Measurements from ENCODE around the gene FARS2. TPM values are rescaled to one million over a fixed set of nuclear protein-coding genes. Genes with fewer than 3 reads are reported as not detected.

FARS2 gene
- polyA plus RNA-seq, 3 donors = 12.2 to 21.6 (median 17.7) TPM

GRCh38 chr6:5457983-5458683 is 196.8 kb downstream of the FARS2 start:
- no peaks in the 10 kb centered on the region for H3K36me3 ChIP-seq (replicated peaks in 1 of 2; ENCODE audit: control insufficient read depth in 1 of 2, insufficient read depth in 2 of 2, low read length in 2 of 2)
- H2AFZ ChIP-seq (ENCODE audit: insufficient read depth, low read depth, low read length, poor library complexity, severe bottlenecking) = no peak overlapping the region
- H3K4me2 ChIP-seq (replicated peaks; ENCODE audit: extremely low read depth, low read length, poor library complexity, severe bottlenecking) = no peak overlapping the region
- Mint-ChIP-seq H3K27me3 (ENCODE audit: low read depth in 3 of 3) (peaks cover 0 to 2% (median 0%) of the 10 kb centered on the region in 3 donors), H3K27ac (no peak overlapping the region), H3K4me3 (no peak overlapping the region), H3K4me1 (no peaks in the 10 kb centered on the region), H3K36me3 (peaks cover 0 to 6% of the 10 kb centered on the region in 2 donors), H3K9me3 (peaks cover 0 to 3% (median 0%) of the 10 kb centered on the region in 7 donors)
- no peak overlapping the region for H3K4me3 ChIP-seq (replicated peaks in 1 of 3; ENCODE audit: low read depth in 2 of 3, low read length in 3 of 3)
- H3K9me3 ChIP-seq (replicated peaks in 1 of 2; ENCODE audit: control insufficient read depth in 1 of 2, insufficient read depth in 1 of 2, low read length in 2 of 2) = no peaks in the 10 kb centered on the region
- no peak overlapping the region for H3K27ac ChIP-seq (ENCODE audit: low read depth in 1 of 2, low read length in 2 of 2)
- no peak for DNase-seq
- H4K20me1 ChIP-seq (ENCODE audit: insufficient read depth, low read length) = no peaks in the 10 kb centered on the region
- intact Hi-C loops (cut with micrococcal nuclease) = no loop called here
- no peaks in the 10 kb centered on the region for H3K79me2 ChIP-seq (ENCODE audit: insufficient read depth, low read length)
- 96% methylated on average over 8 of the region's 9 CpGs for whole genome bisulfite sequencing (ENCODE audit: insufficient coverage)
- no peaks in the 10 kb centered on the region for H3K4me1 ChIP-seq (ENCODE audit: control insufficient read depth in 1 of 2, insufficient read depth in 2 of 2, low read length in 2 of 2)
- H3K27me3 ChIP-seq (ENCODE audit: control insufficient read depth in 2 of 2, insufficient read depth in 2 of 2, low read length in 2 of 2) = no peaks in the 10 kb centered on the region
- no peak for TF ChIP-seq CTCF (IDR thresholded peaks at IDR 0.05)
- H3K9ac ChIP-seq (ENCODE audit: insufficient read depth, low read length, poor library complexity, severe bottlenecking) = no peak overlapping the region

- DNase-seq = no peak
- H3K36me3 ChIP-seq (replicated peaks in 1 of 2; ENCODE audit: control insufficient read depth in 1 of 2, insufficient read depth in 2 of 2, low read length in 2 of 2) = no peaks in the 10 kb centered on the region
- Mint-ChIP-seq H3K4me1 (no peaks in the 10 kb centered on the region), H3K36me3 (peaks cover 0 to 6% of the 10 kb centered on the region in 2 donors), H3K9me3 (peaks cover 0 to 3% (median 0%) of the 10 kb centered on the region in 7 donors), H3K4me3 (no peak overlapping the region), H3K27me3 (ENCODE audit: low read depth in 3 of 3) (peaks cover 0 to 2% (median 0%) of the 10 kb centered on the region in 3 donors), H3K27ac (no peak overlapping the region)
- intact Hi-C loops (cut with micrococcal nuclease) = no loop called here
- no peaks in the 10 kb centered on the region for H3K4me1 ChIP-seq (ENCODE audit: control insufficient read depth in 1 of 2, insufficient read depth in 2 of 2, low read length in 2 of 2)
- H3K79me2 ChIP-seq (ENCODE audit: insufficient read depth, low read length) = no peaks in the 10 kb centered on the region
- H3K4me3 ChIP-seq (replicated peaks in 1 of 3; ENCODE audit: low read depth in 2 of 3, low read length in 3 of 3) = no peak overlapping the region
- no peaks in the 10 kb centered on the region for H4K20me1 ChIP-seq (ENCODE audit: insufficient read depth, low read length)
- H3K9me3 ChIP-seq (replicated peaks in 1 of 2; ENCODE audit: control insufficient read depth in 1 of 2, insufficient read depth in 1 of 2, low read length in 2 of 2) = no peaks in the 10 kb centered on the region
- H3K4me2 ChIP-seq (replicated peaks; ENCODE audit: extremely low read depth, low read length, poor library complexity, severe bottlenecking) = no peak overlapping the region
- 82% methylated on average over 2 of the region's 5 CpGs for WGBS (ENCODE audit: insufficient coverage)
- no peak overlapping the region for H2AFZ ChIP-seq (ENCODE audit: insufficient read depth, low read depth, low read length, poor library complexity, severe bottlenecking)
- no peaks in the 10 kb centered on the region for H3K27me3 ChIP-seq (ENCODE audit: control insufficient read depth in 2 of 2, insufficient read depth in 2 of 2, low read length in 2 of 2)
- H3K27ac ChIP-seq (ENCODE audit: low read depth in 1 of 2, low read length in 2 of 2) = no peak overlapping the region
- no peak overlapping the region for H3K9ac ChIP-seq (ENCODE audit: insufficient read depth, low read length, poor library complexity, severe bottlenecking)
- TF ChIP-seq CTCF (IDR thresholded peaks at IDR 0.05) = no peak
These were observed 198.0 kb downstream of the FARS2 start for GRCh38 chr6:5459346-5459745.

Measured in CD14-positive monocyte (primary cell).